ENCODE results near the gene AOPEP. TPM values are rescaled to one million over a fixed set of nuclear protein-coding genes. Genes with fewer than 3 reads are reported as not detected.

The AOPEP gene
- total RNA-seq, 1 donor from 2014 or later, result 32.1 TPM

DNA sequence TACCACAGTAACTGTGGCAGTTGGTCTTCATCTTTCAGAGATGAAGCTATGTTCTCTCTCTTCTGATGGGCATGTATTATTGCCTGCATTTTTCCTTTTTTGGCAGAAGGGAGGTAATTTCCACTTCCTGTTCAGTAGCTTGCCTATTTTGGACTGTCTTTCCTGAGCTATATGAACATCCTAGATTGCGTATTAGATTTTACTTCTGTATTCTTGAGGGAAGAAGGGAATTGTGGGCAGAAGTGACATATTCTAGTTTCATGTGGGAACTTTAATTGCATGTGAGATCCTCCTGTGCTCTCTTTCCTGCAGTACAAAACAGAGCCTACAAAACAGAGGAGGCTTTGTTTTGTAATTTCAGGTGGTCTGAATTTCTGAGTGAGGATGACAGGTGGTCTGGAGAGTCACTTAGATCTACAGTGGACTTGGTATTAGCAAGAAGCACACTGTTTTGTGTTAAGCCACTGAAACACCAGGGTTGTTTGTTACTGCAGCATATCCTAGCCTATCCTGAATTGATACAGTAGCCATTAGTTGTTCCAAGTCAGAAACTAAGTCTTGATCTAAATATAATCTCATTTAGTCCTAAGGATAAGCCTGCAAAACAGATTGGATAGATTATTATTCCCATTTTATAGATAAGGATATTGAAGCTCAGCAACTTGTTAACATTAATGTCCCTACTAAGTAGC, 68.1 kb downstream of the AOPEP start:
- no peak for DNase-seq

DNA sequence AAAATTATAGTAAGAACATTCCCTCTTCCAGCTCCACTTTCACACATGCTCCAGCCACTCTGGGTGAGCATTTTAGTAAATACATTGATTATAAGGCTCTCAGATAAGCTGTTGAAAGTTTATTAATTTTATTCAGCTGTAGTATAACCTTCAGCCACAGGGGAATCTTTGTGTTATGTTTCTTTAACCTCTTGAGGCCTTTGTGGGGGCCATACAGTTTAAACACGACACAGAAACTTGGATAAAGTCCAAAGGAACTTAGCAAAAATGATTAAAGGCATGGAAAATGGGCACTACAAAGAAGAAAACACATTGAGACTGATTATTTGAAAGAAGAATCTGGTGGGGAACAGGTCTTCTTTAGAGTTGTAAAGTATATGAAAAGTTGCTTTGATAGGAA, 70.2 kb downstream of the AOPEP start:
- DNase-seq, result no peak

DNA sequence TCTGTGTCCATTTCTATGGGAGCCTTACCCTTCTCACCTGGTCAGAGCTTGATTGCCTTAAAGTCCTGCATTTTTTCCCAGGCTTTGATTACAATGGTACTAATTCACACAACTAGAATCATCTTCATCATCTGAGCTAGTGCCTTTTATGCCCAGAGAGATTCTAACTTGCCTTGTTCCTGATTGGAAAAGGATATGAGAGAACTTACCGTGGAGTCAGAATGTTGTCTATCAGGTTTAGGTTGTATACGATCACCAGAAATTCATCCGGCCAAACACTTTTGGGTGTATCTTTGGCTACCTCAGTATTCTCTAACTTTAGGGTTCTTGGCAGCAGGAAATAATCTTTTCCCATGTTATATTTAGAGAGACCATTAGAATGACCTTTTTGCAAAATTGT, 71.7 kb downstream of the AOPEP start:
- no peak for DNase-seq

DNA sequence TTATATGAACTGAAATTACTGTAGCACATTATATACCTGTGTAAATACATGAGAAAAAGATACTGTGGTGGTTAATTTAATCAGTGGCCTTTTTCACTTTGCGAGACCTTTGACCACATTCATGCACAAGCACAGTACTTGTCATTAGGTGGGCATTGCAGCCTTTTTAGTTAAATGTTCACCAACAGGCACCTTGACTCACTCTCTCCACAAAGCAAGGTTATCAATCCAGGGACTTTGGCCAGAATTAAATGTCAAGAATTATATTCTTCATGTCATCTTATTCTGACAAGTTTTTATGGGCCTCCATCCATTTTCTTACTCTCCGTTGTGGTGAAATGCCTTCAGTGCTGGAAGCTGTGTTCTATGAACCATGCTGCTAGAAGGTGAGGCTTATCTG, 72.2 kb downstream of the AOPEP start:
- DNase-seq, result no peak

DNA sequence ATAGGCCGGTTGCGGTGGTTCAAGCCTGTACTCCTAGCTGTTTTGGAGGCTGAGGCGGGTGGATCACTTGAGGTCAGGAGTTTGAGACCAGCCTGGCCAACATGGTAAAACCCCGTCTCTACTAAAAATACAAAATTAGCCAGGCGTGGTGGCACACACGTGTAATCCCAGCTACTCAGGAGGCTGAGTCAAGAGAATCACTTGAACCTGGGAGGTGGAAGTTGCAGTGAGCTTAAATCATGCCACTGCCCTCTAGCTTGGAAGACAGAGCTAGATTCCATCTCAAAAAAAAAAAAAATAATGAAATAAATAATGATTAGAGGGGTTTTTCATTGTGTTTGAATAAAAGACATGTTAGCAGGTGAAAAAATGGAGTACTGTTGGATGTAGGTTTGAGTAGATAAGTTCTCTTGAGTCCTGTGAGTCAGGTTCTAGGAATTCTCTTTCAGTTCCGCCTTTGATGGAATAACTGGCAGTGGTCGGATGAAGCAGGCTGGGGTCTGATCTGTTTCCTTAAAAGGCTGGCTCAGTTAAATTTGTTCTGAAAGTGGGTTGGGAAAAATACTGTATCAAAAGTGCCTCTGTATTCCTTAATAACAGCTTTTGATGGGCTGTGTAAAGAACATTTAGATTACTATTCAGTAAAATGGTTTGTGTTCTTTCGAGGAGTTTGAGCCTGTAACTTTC, 73.2 kb downstream of the AOPEP start:
- DNase-seq, result no peak

DNA sequence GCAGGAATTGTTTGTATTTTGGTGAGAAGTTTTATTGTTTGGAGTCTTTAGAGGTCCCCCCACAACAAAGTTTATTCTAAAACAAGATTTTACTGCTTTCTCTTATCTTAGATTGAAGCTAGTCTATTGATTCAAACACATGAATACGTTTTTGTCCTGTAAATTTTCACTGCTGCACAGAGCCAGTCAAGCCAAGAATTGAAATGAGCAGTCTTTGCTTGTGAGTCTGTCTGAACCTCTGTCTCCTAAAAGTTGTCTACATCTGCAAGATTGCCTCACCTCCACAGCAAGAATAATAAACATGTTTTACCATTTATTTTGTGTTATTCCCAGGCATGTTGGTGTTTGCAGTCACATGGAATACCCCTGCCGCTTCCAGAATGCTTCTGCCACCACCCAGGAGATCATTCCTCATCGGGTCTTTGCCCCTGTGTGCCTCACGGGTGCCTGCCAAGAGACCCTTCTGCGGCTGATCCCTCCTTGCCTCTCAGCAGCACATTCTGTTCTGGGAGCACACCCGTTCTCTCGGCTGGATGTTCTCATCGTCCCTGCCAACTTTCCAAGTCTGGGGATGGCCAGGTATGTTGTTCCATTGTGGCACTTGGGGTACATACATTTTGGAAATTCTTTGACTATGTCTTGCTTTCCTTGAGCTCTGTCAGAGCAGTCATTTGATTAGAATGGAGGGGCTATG, 74.1 kb downstream of the AOPEP start:
- DNase-seq, result no peak

DNA sequence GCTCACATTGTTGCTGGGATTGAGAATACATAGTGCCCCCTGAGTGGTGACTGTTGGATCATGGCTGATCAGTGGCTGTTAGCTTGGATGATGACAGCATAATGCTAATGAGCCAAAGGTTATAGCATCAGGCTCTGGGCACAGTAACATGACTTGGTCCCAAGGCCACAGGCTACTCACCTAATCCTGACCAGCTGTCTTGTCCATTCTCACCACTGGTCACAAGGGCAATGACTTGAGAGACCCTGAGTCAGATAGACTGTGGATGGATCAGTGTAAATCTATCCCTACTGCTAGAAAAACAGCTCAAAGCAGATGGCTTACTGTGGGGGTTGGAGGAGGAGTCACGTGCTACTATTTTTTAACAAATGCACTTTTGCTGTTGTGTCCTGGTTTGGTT, 74.7 kb downstream of the AOPEP start:
- DNase-seq, result no peak

DNA sequence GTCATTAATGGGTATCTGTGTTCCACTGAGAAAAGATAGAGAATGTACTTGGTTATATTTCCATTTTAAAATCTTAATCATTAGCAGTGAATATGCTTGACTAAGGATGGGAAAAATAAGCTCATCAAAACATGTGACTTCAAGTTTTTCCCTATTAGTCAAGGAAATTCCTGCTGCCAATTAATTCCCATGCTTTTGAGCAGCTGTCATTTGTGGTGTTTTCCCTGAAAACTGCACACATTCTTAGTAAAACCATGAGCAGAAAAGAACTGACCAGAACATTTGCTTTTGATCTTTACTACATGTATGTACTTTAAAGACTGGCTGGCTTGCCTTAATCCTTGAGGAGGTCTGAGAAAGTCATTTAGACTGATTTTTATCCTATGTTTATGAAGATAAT, 75.2 kb downstream of the AOPEP start:
- DNase-seq, result no peak

DNA sequence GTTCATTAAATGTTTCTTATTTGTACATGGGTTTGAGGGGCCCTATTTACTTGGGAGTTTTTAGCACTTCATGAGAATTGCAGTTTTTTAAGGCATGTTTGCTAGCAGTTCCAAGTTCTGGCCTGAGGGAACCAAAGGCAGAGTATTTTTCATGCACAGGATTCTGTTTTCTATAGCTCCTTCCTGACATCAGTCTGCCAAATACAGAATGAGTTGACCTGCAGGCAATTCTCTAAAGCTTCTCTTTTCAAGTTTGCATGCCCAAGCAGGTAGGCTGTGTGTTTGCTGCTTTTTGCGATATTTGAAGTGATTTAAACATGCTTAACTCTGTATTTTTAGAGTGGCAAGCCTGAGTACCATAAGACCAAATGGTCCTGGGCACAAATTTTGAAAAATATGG, 75.8 kb downstream of the AOPEP start:
- no peak for DNase-seq

DNA sequence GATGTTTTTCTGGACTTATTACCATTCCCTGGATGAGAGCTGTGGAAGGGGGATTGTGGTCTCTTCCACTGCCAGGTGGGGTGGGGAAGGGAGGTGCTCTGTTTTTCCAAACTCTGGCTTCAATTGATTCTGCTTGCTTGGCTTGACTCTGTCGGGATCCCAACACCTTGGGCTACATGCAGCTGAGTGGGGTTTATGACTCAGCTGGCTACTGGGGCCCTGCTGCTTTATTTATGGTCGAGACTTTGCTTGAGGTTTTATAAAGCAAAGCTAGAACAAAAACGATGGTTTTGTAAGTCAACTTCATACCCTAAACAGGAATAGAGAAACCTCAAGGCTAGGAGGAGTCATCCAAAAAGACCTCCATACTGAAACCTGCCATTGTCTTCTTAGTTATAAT, 76.3 kb downstream of the AOPEP start:
- no peak for DNase-seq

DNA sequence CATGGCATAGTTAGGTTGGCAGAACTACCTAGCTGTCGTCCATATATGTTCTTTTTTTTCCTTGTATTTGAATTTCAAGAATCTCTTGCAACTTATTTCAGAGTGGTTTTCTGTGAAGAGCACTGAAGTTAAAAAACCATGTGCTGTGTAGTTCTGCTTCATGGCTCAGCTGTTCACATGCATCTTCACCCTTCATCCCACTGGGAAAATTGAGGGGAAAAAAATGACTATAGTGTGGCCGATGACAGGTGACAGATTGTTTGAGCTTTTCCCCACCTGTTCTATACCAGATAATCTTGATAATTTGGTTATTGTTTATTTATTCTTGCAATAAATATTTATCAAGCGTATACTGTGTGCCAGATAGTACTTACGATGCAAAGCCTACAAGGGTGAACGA, 77.8 kb downstream of the AOPEP start:
- DNase-seq, result no peak

DNA sequence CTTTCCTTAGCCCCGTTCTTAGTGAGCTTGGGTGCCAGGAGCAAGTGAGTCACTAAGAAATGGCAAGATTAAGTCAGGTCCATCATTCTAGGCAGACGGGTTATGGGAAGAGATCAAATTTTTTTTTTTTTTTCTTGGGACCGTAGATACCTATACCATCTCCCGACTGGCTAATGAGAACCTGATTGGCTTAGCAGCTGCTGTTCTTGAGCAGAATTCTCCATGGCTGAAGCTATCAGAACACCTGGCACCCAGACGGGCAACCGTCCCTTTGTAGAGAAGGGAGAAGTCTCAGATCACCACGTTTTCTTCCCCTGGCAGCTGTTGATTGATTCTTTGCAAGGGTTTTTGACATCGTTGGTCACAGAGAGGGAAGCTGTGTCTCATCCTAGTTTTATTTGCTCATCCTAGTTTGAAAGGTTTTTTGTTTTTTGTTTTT, 78.6 kb downstream of the AOPEP start:
- DNase-seq, result no peak

DNA sequence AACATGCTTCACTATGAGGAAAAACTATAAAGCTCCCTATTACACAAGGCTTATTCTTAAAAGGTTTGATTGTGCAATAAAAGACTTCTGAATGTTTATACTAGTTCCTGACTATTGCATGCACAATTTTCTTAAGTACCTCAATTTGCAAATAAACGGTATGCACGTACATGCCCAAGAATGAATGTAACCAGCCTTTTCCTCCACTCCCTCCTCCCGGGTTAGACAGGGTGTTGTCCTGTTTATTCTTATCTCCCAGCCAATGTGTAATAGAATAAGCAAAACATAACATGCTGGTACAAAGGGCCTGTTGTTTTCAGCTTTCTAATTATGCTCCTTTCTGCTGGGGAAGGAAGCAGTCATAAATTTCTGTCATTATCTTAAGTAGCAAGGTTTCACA, 79.1 kb downstream of the AOPEP start:
- DNase-seq, result no peak

DNA sequence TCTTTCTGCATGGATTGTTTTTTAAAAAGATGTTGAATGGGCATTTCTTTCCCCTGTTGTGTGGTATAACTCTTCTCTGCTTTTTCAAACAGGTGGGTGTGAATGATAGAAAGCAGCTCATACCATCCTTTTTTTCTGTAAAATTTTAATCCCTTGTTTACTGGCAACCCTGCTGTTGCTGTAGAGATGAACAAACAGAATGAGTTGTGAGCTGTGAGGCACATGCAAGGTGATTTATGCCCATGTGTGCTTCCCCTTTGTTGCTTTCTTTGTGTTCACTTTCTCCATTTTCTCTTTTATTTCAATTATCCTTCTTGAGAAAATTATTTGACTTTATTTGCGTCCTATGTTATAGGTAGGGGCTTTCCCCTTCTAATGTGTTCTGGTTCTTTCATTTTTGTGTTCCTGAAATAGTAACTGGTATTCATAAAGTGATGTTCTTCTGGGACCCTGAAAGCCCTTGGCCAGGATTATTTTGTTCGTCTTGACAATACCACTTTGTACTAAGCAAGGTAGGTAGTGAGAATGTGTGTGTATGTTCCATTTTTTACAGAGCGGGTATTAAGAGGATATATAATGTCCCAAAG, 79.9 kb downstream of the AOPEP start:
- DNase-seq, result no peak

DNA sequence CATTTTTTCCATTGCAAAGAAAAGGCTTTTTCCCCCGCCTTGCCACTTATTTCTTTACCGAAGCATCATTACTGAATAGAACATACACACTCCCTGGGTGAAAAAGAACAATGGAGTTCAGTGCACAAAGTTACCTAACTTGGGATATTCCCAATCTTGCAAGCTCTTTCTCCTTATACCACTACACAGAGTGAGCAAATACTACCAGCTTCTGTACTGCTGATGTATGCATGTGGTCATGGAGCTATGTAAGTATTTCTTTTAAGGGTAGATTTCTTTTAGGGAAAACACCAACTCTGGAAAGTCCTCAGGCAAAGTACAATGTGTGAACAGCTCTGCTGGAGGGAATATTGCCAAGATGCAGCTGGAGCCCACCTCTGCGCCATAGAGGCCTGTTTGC, 81.1 kb downstream of the AOPEP start:
- DNase-seq, result no peak

DNA sequence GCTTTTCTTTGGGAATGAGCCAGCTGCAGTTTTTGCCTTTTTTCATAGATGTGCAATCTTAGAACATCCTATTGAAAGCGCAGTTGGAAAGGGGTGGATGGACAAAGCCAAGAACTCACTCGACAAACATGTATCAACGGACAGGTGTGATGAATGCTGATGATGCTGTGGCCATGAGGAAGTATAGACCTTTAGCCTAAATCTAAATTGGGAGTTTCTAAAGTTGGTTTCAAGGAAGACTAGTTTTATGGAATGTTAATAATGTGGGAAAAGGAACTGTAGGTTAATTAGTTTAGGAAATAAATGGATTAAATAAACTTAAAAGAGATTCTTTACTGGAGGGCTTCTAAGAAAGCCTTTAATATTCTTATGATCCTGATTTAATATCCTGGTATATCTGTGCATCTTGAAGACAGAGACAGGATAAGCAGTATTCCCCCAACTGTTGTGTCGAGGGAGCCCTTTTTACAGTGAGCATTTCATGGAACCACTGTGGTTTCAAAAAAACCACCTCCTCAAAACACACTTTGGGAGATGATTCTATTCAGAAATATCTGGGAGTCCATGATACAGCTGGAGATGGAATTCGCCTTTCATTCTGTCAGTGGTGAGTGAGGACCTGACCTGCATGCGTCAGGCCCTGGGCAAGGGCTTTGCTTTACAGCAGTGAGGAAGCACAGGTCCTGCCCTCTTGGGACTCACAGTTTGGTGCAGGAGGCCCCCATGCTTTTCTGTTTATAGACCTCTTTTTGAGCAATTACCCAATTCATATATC, 82.6 kb downstream of the AOPEP start:
- DNase-seq, result no peak

DNA sequence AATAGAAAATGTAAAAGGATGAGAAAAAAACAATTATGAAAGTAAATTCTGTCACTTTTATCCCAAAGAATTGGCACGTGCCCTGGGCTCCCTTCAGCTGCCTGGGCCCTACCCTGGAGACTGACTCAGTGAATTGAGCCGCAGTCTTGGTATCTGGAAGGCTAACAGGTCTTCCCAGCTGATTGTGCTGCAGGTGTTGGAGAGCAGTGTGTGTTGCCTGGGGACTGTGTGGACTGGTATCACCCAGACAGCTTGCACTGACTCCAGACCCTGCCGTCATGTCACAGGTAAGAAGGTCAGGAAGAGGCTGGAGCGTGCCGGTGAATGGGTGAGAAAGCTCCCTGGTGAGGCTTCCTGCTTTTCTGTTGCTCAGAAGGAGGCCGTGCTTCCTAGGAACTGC, 83.3 kb downstream of the AOPEP start:
- no peak for DNase-seq

DNA sequence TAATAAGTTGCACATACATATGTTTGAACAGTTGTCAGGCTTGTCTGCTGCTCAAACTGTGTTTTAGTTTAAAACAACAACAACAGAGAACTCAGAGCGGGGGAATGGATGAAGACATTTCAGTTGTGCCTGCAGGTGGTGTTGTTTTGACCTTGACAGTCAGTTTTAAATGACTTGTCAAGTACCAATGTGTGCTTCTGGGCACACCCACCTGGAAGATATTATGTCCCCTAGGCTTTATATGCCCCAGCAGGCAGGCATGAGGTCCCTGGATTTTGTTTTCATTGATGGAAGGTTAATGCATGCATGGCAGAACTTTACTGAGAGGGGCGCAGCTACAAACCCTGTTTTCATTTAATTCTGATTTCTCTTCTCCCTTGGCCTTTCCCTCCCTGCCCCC, 84.6 kb downstream of the AOPEP start:
- no peak for DNase-seq

DNA sequence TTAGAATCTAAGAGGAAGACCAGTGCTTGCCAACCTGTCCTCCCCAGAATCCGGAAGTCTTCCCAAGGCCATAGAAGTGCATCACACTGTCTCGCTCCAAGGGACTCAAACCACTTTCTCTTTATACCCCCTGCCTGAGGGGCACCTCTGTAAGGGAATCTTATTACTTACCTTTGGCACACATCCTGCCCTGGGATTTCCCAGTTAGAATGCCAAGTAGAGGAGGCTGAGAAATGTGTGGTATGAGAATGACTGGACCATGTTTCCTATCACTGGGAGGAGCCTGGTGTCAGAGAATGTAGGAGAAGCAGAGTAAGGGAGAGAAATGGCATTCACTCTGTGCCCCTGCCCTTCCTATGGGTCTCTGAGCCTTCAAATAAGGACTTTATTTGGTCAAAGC, 85.8 kb downstream of the AOPEP start:
- no peak for DNase-seq

DNA sequence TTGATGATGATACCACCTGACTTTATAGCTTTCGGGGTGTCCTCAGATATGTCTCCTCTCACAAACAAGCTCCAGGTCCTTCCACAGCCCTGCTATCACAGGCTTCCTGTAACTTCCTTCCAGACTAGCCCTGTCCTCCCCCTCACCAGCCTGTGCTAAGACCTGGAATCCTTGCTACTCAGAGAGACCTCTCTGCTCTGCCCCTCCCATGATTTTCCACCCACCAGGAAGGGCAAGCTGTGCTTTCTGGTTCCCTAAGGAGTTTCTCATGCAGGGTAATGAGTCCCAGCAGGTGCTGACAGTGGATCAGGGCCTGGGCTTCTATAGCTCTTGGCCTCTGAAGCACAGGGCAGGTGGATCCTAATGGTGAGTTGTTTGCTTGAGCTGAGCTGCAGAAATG, 86.9 kb downstream of the AOPEP start:
- no peak for DNase-seq

DNA sequence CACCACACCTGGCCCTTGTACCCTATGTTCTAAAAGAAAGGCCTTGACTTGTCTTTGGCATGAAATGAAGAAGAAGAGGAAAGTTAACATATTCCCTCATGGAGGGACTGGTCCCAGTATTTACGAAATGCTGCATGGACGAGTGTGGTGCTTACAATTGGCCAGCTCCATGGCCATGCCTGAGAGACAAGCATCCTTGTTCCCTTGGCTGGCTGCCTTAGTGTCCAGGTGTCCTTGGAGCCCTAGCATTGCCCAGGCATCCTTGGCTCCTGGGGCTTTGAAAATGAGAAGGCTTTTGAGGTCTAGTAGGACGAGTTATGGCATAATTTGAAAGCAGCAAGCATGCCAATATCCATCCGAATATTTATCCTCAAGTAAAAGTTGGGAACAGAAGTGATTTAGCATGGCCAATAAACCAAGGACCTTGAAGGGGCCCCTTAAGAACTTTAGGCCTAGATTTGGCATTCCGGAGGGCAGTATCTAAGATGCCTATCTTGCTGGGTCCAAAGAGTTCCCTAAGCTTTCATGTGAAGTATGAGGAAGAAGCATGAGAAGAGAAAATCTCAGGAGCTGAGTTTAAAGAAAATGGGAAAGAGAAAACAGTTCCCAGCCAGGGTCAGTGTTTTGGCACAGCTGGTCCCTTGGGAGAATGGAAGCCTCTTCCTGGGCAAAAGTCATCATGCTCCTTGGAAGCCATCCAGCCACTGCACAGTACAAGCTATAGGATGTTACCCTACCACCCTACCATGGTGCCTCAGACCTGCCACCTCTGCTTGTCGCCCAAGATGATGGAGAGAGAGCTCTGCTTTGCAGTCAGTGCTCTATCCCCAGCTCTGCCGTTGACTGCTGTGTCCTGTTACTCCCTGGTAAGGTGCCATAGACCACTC, 91.0 kb downstream of the AOPEP start:
- no peak for DNase-seq

DNA sequence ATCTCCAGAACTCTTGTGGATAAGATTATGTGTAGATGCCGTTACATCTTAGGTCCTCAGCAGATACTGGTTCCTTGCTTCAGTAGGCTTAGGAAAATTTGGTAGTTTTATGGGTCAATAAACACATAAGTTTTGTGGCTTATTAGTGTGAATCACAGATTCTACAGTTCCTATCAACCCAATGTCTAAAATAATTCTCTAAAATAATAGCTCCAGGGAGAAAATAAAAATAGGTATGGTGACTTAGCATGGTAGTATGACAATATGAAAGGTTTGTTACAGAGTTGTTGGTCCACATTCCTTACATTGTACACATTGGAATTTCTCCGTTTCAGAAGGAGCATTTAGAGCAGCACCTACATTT, 91.7 kb downstream of the AOPEP start:
- DNase-seq, result no peak
